Suprapubic skin (tissue), 4 donors: ENCODE data around the gene PC.

Experiments
- CTCF ChIP-seq, 2 donors: fragments of 200-600 bp in 1 of 2; fragments of 450-650 bp in 1 of 2; sonication (generic) in 1 of 2; IDR thresholded peaks; one replicate each; pipeline ENCODE4 v1.5.1; 2016 to 2019; ENCODE audit warnings: antibody characterized with exemption in 2 of 2, mild to moderate bottlenecking in 1 of 2, moderate library complexity in 1 of 2
- EP300 ChIP-seq: sonication (generic); formaldehyde crosslinking; IDR thresholded peaks from one replicate; pipeline ENCODE4 v1.6.1; 2017; ENCODE audit warnings: antibody characterized with exemption
- POLR2A ChIP-seq, 2 donors: fragments of 450-650 bp; IDR thresholded peaks; one replicate each; pipeline ENCODE4 v1.6.1; 2017; ENCODE audit warnings: antibody characterized with exemption in 2 of 2, mild to moderate bottlenecking in 2 of 2, moderate library complexity in 2 of 2
- POLR2AphosphoS5 ChIP-seq, 3 donors: sonication (generic); formaldehyde crosslinking; IDR thresholded peaks; one replicate each; pipeline ENCODE4 v1.6.1; 2017; ENCODE audit warnings: antibody characterized with exemption in 3 of 3

- TF ChIP-seq CTCF (IDR thresholded peaks at IDR 0.05) (no peak), POLR2AphosphoS5 (IDR thresholded peaks at IDR 0.05) (no peak), EP300 (no peak), POLR2A (IDR thresholded peaks at IDR 0.05) (no peak)
Observed at GRCh38 chr11:66870616-66871520, 87.3 kb downstream of the PC start.
